ENCODE measurements around the gene NECTIN1. TPM values are rescaled to one million over a fixed set of nuclear protein-coding genes. Genes with fewer than 3 reads are reported as not detected.
A peak's percentile ranks its signal among the peaks of the same experiment; 100 is the strongest.

NECTIN1 gene
- total RNA-seq, 1 experiment from 2014 or later, result 19.9 TPM

- peak; percentile 80 for ATAC-seq
- Histone ChIP-seq H3F3A (ENCODE audit: low read length, unreplicated experiment) (no peaks in the 10 kb centered on the region), H3K4me1 (ENCODE audit: insufficient read depth, low read length) (peaks cover 20% of the 10 kb centered on the region), H3K9me3 (ENCODE audit: low read length) (peaks cover 9% of the 10 kb centered on the region; the same call in 1 of the 2 replicates), H3K27ac (ENCODE audit: low read length) (peak overlapping the region; percentile 5; the same call in 1 of the 2 replicates), H3K4me2 (ENCODE audit: low read length) (peak overlapping the region; percentile 26; the same call in 1 of the 2 replicates), H3K27me3 (ENCODE audit: low read length) (no peaks in the 10 kb centered on the region), H3K4me3 (ENCODE audit: low read length) (no peak overlapping the region), H3K9ac (ENCODE audit: low read length) (no peak overlapping the region), H2AFZ (ENCODE audit: low read length) (no peak overlapping the region), H4K20me1 (ENCODE audit: low read length) (no peaks in the 10 kb centered on the region), H3K79me2 (ENCODE audit: low read length) (no peaks in the 10 kb centered on the region), H3K9me2 (replicated peaks; ENCODE audit: low read length) (no peaks in the 10 kb centered on the region), H3K36me3 (ENCODE audit: low read depth, low read length) (peaks cover 19% of the 10 kb centered on the region)
- DNase-seq, result peak; percentile 76
- TF ChIP-seq CTCF (conservative IDR thresholded peaks at IDR 0.05; ENCODE audit: low read depth, low read length), result no peak
- no peak for TF ChIP-seq EZH2phosphoT487 (IDR thresholded peaks at IDR 0.05; ENCODE audit: borderline replicate concordance, low read length)
- TF ChIP-seq EZH2 (IDR thresholded peaks at IDR 0.05; ENCODE audit: low read length, unreplicated experiment), result no peak
- no TSS peak for BruUV-seq (replicated peaks)
- intact Hi-C loops (cut with micrococcal nuclease), result no loop called here
- POLR2A ChIA-PET (ENCODE audit: unreplicated experiment), result no interaction called here
- CTCF ChIA-PET, result interaction anchor here (0.5 to 1.1 kb wide), 3 partner anchors 53 to 108 kb away, joined by 3 to 4 read pairs (median 4); partner anchors contain the start of gene NECTIN1
These were observed 52.5 kb downstream of the NECTIN1 start for GRCh38 chr11:119676461-119677020.

GRCh38 chr11:119673759-119674336 is 55.2 kb downstream of the NECTIN1 start:
- DNase-seq (no peak), ATAC-seq (no peak)
- H3K36me3 ChIP-seq (ENCODE audit: low read depth, low read length), result peaks cover 19% of the 10 kb centered on the region
- no peak overlapping the region for H3K4me2 ChIP-seq (ENCODE audit: low read length)
- no peaks in the 10 kb centered on the region for H3K79me2 ChIP-seq (ENCODE audit: low read length)
- TF ChIP-seq EZH2 (IDR thresholded peaks at IDR 0.05; ENCODE audit: low read length, unreplicated experiment) (no peak), EZH2phosphoT487 (IDR thresholded peaks at IDR 0.05; ENCODE audit: borderline replicate concordance, low read length) (no peak), CTCF (conservative IDR thresholded peaks at IDR 0.05; ENCODE audit: low read depth, low read length) (no peak; the same call in 1 of the 2 replicates)
- intact Hi-C loops (cut with micrococcal nuclease), result no loop called here
- CTCF ChIA-PET, result interaction anchor here (0.9 to 1.0 kb wide), 2 partner anchors 54 to 55 kb away, joined by 3 to 5 read pairs; partner anchors contain the start of gene NECTIN1
- H3K4me1 ChIP-seq (ENCODE audit: insufficient read depth, low read length), result peaks cover 13% of the 10 kb centered on the region
- H3K27me3 ChIP-seq (ENCODE audit: low read length), result no peaks in the 10 kb centered on the region
- H3F3A ChIP-seq (ENCODE audit: low read length, unreplicated experiment), result no peaks in the 10 kb centered on the region
- no peak overlapping the region for H3K4me3 ChIP-seq (ENCODE audit: low read length)
- POLR2A ChIA-PET (ENCODE audit: unreplicated experiment), result no interaction called here
- no peak overlapping the region for H3K9ac ChIP-seq (ENCODE audit: low read length)
- H3K9me3 ChIP-seq (ENCODE audit: low read length), result peaks cover 9% of the 10 kb centered on the region; the same call in 1 of the 2 replicates
- no peak overlapping the region for H3K27ac ChIP-seq (ENCODE audit: low read length)
- BruUV-seq (replicated peaks), result no TSS peak
- H4K20me1 ChIP-seq (ENCODE audit: low read length), result no peaks in the 10 kb centered on the region
- no peaks in the 10 kb centered on the region for H3K9me2 ChIP-seq (replicated peaks; ENCODE audit: low read length)
- H2AFZ ChIP-seq (ENCODE audit: low read length), result no peak overlapping the region

Data from PC-3 (cell line).